Breast epithelium (tissue), 3 donors: ENCODE measurements around the gene OR51B6.

ENCODE experiments used
- CTCF ChIP-seq, 3 donors: fragments of 450-650 bp; IDR thresholded peaks; one replicate each; pipeline ENCODE4 v1.5.1; 2016 to 2017; ENCODE audit warnings: antibody characterized with exemption in 3 of 3, mild to moderate bottlenecking in 3 of 3, moderate library complexity in 3 of 3
- POLR2A ChIP-seq: fragments of 450-650 bp; IDR thresholded peaks from one replicate; pipeline ENCODE4 v1.6.1; 2016; ENCODE audit warnings: antibody characterized with exemption, mild to moderate bottlenecking, moderate library complexity

- TF ChIP-seq CTCF (IDR thresholded peaks at IDR 0.05) (no peak), POLR2A (no peak)
Observed at GRCh38 chr11:5317292-5317691, 34.0 kb upstream of the OR51B6 start.
